Measurements from ENCODE around the gene CDK5RAP1.

- TF ChIP-seq ZNF70 (CRISPR knock-in tag; IDR thresholded peaks at IDR 0.05) (no peak), POU6F1 (CRISPR knock-in tag; IDR thresholded peaks at IDR 0.05; ENCODE audit: borderline replicate concordance, low read depth) (no peak), ZNF565 (CRISPR knock-in tag; conservative IDR thresholded peaks at IDR 0.05; ENCODE audit: low read depth) (no peak), ZFP30 (CRISPR knock-in tag; IDR thresholded peaks at IDR 0.05) (no peak), ESRRG (CRISPR knock-in tag; IDR thresholded peaks at IDR 0.05) (no peak), ARNTL (CRISPR knock-in tag; IDR thresholded peaks at IDR 0.05; ENCODE audit: borderline replicate concordance, low read depth) (no peak), ZFP3 (CRISPR knock-in tag; IDR thresholded peaks at IDR 0.05) (no peak)
Observed at GRCh38 chr20:33423141-33423834, 22.0 kb upstream of the CDK5RAP1 start.
